HG03460 (cell line): ENCODE results near the gene MCU.

Source experiments
- ATAC-seq: cut with Tn5 transposase; IDR thresholded peaks from one replicate; pipeline ENCODE4 v1.9.1; 2021; ENCODE audit not compliant: unreplicated experiment

Gene MCU

DNA sequence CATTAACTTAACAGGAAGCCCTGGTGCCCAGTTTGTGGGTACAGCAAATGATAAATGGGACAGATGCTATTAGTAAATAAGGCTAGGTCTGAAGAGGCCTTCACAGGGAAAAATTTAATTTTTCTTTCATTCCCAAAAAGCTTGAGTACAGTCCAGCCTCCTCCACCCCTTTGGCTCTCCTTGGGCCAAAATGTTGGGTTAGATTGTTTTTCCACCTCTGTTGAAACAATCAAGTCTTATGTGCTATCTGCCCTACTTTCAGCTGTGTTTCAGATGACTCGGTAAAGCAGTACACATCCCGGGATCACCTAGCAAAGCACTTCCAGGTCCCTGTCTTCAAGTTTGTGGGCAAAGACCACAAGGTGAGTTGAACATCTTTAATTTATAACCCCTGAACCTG is 238.3 kb downstream of the MCU start:
- ATAC-seq, result no peak

DNA sequence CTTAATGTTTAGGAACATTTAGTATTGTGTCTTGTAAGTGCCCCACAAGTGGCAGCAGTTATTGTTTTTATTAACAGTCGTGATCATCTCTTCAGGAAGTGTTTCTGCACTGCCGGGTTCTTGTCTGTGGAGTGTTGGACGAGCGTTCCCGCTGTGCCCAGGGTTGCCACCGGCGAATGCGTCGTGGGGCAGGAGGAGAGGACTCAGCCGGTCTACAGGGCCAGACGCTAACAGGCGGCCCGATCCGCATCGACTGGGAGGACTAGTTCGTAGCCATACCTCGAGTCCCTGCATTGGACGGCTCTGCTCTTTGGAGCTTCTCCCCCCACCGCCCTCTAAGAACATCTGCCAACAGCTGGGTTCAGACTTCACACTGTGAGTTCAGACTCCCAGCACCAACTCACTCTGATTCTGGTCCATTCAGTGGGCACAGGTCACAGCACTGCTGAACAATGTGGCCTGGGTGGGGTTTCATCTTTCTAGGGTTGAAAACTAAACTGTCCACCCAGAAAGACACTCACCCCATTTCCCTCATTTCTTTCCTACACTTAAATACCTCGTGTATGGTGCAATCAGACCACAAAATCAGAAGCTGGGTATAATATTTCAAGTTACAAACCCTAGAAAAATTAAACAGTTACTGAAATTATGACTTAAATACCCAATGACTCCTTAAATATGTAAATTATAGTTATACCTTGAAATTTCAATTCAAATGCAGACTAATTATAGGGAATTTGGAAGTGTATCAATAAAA is 240.5 kb downstream of the MCU start:
- no peak for ATAC-seq

DNA sequence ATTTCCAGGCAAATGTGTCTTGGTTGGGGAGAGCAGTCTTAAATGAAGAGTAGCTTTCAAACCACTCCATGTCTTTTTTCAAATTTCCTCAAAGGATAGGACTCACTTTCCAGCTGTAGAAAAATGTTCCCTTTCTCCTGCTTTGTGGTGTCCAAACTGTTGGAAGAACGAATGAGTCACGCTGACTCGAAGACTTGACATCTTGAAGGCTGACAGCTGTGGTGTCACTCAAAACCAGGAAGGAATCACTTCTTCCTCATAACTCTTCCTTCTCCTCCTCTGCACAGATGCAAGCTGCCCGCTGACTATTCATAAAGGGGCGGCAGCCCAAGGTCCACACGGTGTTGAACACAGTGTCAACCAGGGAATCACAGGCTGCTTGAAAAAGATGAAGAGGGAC is 243.4 kb downstream of the MCU start:
- ATAC-seq, result no peak
